ENCODE results near the gene ULK4. TPM values are rescaled to one million over a fixed set of nuclear protein-coding genes. Genes with fewer than 3 reads are reported as not detected.
"Not testable (repeated sequence)": the region's sequence is repeated elsewhere in the genome, so short reads cannot be mapped to it uniquely, and the experiment has no call there.

The ULK4 gene
- total RNA-seq, 4 donors from 2014 or later: 3.2 to 18.7 (median 12.6) TPM

GRCh38 chr3:41769106-41769505, 192.8 kb downstream of the ULK4 start:
- 58 to 59% methylated on average over 2 of the region's 2 CpGs for WGBS, 2 donors
- intact Hi-C loops (cut with DNase I; ENCODE audit: low total_unique reads): no loop called here
- DNase-seq (ENCODE audit: low spot score in 2 of 2): no peak
- H3K4me3 ChIP-seq (ENCODE audit: low read depth, poor library complexity, severe bottlenecking): no peak overlapping the region
- TF ChIP-seq CTCF (IDR thresholded peaks at IDR 0.05) (no peak), POLR2A (IDR thresholded peaks at IDR 0.05) (no peak)

GRCh38 chr3:41768363-41768762, 193.5 kb downstream of the ULK4 start:
- WGBS, 2 donors: 57 to 78% methylated on average over 1 of the region's 1 CpG
- intact Hi-C loops (cut with DNase I; ENCODE audit: low total_unique reads): no loop called here
- DNase-seq (ENCODE audit: low spot score in 2 of 2): no peak
- no peak overlapping the region for H3K4me3 ChIP-seq (ENCODE audit: low read depth, poor library complexity, severe bottlenecking)
- no peak for TF ChIP-seq CTCF (IDR thresholded peaks at IDR 0.05)
- TF ChIP-seq POLR2A (IDR thresholded peaks at IDR 0.05): no peak

GRCh38 chr3:41762867-41763266, 199.0 kb downstream of the ULK4 start:
- WGBS, 2 donors: 93% methylated on average over 7 of the region's 7 CpGs
- intact Hi-C loops (cut with DNase I; ENCODE audit: low total_unique reads); DNase-seq (ENCODE audit: low spot score in 2 of 2); H3K4me3 ChIP-seq (ENCODE audit: low read depth, poor library complexity, severe bottlenecking): not testable (repeated sequence)

GRCh38 chr3:41753651-41754050, 208.3 kb downstream of the ULK4 start:
- intact Hi-C loops (cut with DNase I; ENCODE audit: low total_unique reads): no loop called here
- DNase-seq (ENCODE audit: low spot score in 2 of 2): no peak
- TF ChIP-seq POLR2A (IDR thresholded peaks at IDR 0.05): no peak
- TF ChIP-seq CTCF (IDR thresholded peaks at IDR 0.05): no peak
- no peak overlapping the region for H3K4me3 ChIP-seq (ENCODE audit: low read depth, poor library complexity, severe bottlenecking)

- no peak for DNase-seq (ENCODE audit: low spot score in 2 of 2)
- no peak for TF ChIP-seq CTCF (IDR thresholded peaks at IDR 0.05)
- no peak for TF ChIP-seq POLR2A (IDR thresholded peaks at IDR 0.05)
- no peak overlapping the region for H3K4me3 ChIP-seq (ENCODE audit: low read depth, poor library complexity, severe bottlenecking)
- intact Hi-C loops (cut with DNase I; ENCODE audit: low total_unique reads): no loop called here
Observed at GRCh38 chr3:41751597-41751996, 210.3 kb downstream of the ULK4 start.

- H3K4me3 ChIP-seq (ENCODE audit: low read depth, poor library complexity, severe bottlenecking): no peak overlapping the region
- no peak for DNase-seq (ENCODE audit: low spot score in 2 of 2)
- TF ChIP-seq POLR2A (IDR thresholded peaks at IDR 0.05): no peak
- TF ChIP-seq CTCF (IDR thresholded peaks at IDR 0.05): no peak
- WGBS, 2 donors: 93 to 96% methylated on average over 4 of the region's 4 CpGs
- intact Hi-C loops (cut with DNase I; ENCODE audit: low total_unique reads): no loop called here
Observed at GRCh38 chr3:41749988-41750387, 211.9 kb downstream of the ULK4 start.

Measured in lower leg skin (tissue), 4 donors.